ENCODE measurements around the gene MGAT4A. TPM values are rescaled to one million over a fixed set of nuclear protein-coding genes. Genes with fewer than 3 reads are reported as not detected.

MGAT4A gene
- total and polyA plus RNA-seq, 3 donors from 2014 or later = 12.1 to 13.9 (median 13.8) TPM

GRCh38 chr2:98708396-98709186, 22.3 kb downstream of the MGAT4A start:
- intact Hi-C loops (cut with DNase I; ENCODE audit: low total_unique reads) = no loop called here
- Histone ChIP-seq H3K36me3 (ENCODE audit: low read depth, missing control alignments) (no peaks in the 10 kb centered on the region), H3K9me3 (no peaks in the 10 kb centered on the region), H3K27ac (no peak overlapping the region), H3K4me3 (no peak overlapping the region), H3K27me3 (no peaks in the 10 kb centered on the region), H3K4me1 (peaks cover 14% of the 10 kb centered on the region)
- TF ChIP-seq POLR2A (IDR thresholded peaks at IDR 0.05) (no peak), CTCF (IDR thresholded peaks at IDR 0.05) (no peak)
- WGBS, 2 donors = 51 to 60% methylated on average over 6 of the region's 6 CpGs
- DNase-seq = no peak

DNA sequence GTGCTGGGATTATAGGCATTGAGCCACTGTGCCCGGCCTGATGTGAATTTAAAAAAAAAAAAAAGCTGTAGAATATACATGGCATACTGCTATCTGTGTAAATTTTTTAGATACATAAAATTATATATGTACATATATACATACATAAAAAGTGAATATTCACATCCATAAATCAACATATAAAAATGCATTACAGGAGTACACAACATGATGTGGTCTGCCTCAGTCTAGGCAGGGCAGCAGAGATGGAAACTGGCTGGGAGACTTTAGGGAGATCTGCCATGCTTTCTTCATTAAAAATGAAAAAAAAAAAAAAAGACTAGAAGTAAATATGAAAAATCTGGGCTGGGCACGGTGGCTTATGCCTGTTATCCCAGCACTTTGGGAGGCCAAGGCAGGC, 24.3 kb downstream of the MGAT4A start:
- Histone ChIP-seq H3K4me3 (no peak overlapping the region), H3K4me1 (peaks cover 24% of the 10 kb centered on the region), H3K27ac (no peak overlapping the region), H3K27me3 (no peaks in the 10 kb centered on the region), H3K9me3 (no peaks in the 10 kb centered on the region), H3K36me3 (ENCODE audit: low read depth, missing control alignments) (no peaks in the 10 kb centered on the region)
- 83 to 91% methylated on average over 2 of the region's 2 CpGs for WGBS, 2 donors
- DNase-seq = no peak
- intact Hi-C loops (cut with DNase I; ENCODE audit: low total_unique reads) = no loop called here
- TF ChIP-seq CTCF (IDR thresholded peaks at IDR 0.05) = no peak
- no peak for TF ChIP-seq POLR2A (IDR thresholded peaks at IDR 0.05)

DNA sequence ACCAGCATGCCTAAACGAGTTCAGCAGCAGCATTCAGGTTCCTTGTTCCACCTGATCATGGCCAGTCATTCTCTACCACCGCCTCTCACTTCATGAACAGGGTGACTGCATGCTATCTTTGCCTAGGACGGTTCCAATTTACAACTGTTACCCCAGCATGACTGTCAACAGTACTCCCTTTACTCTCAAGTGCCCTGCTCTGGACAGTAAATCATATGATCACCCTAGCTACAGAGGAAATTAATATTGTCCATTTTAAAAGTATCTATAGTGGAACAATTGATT, 25.7 kb downstream of the MGAT4A start:
- Histone ChIP-seq H3K4me3 (no peak overlapping the region), H3K4me1 (peaks cover 30% of the 10 kb centered on the region), H3K27me3 (no peaks in the 10 kb centered on the region), H3K27ac (no peak overlapping the region), H3K9me3 (no peaks in the 10 kb centered on the region), H3K36me3 (ENCODE audit: low read depth, missing control alignments) (no peaks in the 10 kb centered on the region)
- no peak for DNase-seq
- TF ChIP-seq POLR2A (IDR thresholded peaks at IDR 0.05) = no peak
- TF ChIP-seq CTCF (IDR thresholded peaks at IDR 0.05) = no peak
- intact Hi-C loops (cut with DNase I; ENCODE audit: low total_unique reads) = no loop called here
- 89 to 93% methylated on average over 3 of the region's 3 CpGs for WGBS, 2 donors

GRCh38 chr2:98704499-98705332, 26.2 kb downstream of the MGAT4A start:
- WGBS, 2 donors = 87 to 92% methylated on average over 9 of the region's 9 CpGs
- Histone ChIP-seq H3K4me1 (peaks cover 26% of the 10 kb centered on the region), H3K9me3 (no peaks in the 10 kb centered on the region), H3K36me3 (ENCODE audit: low read depth, missing control alignments) (no peaks in the 10 kb centered on the region), H3K4me3 (no peak overlapping the region), H3K27ac (no peak overlapping the region), H3K27me3 (no peaks in the 10 kb centered on the region)
- intact Hi-C loops (cut with DNase I; ENCODE audit: low total_unique reads) = no loop called here
- DNase-seq = no peak
- no peak for TF ChIP-seq POLR2A (IDR thresholded peaks at IDR 0.05)
- TF ChIP-seq CTCF (IDR thresholded peaks at IDR 0.05) = no peak

Data from testis (tissue), 3 donors.